D341Med (cell line): ENCODE data around the gene GABRP.
A peak's percentile ranks its signal among the peaks of the same experiment; 100 is the strongest.
"Not testable (repeated sequence)": the region's sequence is repeated elsewhere in the genome, so short reads cannot be mapped to it uniquely, and the experiment has no call there.

Experiments
- DNase-seq: peaks from one replicate; pipeline ENCODE4 v3.0.0; 2012; ENCODE audit warnings: low spot score

GABRP gene

DNA sequence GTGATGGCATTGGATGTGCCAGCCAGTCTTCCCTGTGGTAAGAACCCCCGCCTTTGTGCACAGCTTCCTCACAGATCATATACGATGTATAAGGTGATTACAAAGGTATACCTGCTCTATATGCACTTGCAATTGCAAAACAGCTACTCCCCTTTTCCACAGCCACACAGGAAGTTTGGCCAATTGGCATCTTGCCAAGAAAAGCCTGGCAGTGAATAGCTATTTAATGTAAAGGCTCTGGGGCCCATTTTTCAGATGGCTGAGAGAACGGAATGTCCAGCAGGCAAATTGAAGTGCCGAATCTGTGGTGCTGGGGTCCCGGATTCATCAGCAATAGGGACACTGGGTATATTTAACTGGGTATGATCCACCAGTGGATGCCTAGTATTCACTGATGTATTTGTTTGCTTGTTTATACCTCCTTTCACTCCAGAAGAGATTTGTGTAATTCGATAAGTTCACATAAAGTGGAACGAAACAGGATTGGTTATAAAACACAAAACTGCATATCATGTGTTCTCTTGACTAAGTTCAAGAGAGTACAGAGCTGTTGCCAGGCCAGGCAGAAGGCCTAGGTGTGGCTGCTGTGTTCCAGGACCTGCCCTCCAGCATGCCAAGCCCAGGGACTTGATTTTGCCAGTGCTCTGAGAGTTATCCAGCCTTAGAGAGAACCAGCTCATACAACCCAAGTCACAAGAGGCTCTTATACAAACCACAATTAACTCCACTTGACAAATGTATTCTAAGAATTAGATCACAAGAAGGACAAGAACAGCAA, 27.7 kb upstream of the GABRP start:
- DNase-seq = no peak

DNA sequence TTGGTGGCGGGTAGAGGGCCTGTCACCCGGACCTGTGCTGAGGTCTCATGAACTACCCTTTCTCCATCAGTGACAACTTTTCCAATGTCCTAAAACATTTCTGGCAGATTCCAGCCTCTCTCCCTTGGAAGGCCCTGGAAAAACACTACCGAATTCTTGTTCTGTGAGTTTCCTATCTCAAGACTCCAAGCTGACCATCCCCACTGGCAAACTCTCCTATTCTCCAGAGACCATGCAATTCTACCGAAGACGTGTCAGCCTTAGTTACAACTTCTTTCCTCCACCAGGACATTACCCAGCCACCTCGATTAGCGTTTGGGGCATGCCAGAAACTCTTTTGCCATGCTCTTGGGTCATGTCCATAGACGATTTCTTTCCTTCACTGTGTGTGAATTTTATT, 26.8 kb upstream of the GABRP start:
- no peak for DNase-seq

DNA sequence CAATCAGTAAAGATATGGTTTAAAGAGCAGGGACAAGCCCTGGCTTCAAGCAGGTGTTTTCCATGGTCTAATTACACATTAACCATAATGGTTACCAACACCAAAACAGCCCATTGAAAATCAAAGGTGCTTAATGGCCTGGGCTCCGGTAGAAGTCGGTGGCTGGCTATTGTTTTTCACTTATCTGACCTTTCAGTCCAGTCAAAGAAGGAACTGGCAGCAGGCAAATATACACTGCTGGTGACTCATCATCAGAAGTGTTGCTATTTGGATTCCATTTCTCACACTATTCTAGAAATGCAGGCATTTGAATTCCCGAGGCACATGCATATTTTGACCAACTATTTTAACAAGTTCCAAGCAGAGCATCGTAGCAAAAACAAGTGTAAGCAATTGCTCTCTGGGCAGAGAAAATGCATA, 26.3 kb upstream of the GABRP start:
- DNase-seq = no peak

DNA sequence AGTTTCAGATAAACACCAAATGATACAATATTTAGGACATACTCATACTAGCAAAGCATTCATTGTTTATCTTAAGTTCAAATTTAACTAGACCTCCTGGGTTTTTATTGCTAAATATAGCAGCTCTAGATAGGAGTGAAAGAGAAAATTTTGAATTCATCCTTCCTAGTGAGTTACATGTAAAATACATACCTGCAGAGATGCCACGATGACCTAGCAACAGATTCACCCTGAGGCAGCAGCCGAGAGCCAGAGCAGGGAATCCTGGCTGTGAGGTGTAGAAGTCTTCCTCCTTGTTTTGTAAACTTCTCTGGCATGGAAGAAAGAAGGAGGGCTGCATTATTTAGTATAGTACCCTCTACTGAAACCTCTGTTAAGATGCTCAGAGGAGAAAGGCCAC, 25.9 kb upstream of the GABRP start:
- DNase-seq = no peak

DNA sequence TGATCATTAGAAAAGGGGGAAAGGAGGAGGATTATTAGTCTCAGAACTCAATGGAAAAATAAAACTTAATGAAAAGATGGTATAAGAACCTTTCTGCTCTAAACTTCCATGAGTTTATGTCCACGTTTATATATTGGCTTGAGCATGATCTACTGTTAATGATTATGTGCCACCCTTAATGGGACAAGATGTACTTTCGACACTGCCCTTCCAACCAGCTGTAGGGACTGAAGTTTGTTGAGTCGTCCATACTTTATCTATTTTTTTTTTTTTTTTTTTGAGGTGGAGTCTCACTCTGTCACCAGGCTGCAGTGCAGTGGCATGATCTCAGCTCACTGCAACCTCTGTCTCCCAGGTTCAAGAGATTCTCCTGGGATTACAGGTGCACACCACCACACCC, 25.0 kb upstream of the GABRP start:
- DNase-seq = no peak

DNA sequence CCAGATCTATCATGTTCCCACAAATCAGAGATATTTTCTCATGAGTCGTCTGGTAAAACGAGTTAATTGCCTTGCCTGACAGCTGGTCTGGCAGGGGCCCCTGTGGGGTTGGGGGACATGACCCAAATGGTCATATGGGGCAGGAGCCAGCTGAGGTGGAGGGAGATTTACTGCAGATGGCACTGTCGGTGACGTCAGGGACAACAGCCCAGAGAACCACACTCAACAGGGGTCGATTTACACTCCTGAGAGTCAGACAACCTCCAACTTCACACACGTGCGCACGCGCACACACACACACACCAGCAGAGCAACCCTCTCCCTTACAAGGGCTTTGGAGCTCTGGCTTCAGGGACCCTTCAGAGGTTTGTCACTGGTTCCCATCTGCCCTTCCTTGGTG, 23.4 kb upstream of the GABRP start:
- no peak for DNase-seq

DNA sequence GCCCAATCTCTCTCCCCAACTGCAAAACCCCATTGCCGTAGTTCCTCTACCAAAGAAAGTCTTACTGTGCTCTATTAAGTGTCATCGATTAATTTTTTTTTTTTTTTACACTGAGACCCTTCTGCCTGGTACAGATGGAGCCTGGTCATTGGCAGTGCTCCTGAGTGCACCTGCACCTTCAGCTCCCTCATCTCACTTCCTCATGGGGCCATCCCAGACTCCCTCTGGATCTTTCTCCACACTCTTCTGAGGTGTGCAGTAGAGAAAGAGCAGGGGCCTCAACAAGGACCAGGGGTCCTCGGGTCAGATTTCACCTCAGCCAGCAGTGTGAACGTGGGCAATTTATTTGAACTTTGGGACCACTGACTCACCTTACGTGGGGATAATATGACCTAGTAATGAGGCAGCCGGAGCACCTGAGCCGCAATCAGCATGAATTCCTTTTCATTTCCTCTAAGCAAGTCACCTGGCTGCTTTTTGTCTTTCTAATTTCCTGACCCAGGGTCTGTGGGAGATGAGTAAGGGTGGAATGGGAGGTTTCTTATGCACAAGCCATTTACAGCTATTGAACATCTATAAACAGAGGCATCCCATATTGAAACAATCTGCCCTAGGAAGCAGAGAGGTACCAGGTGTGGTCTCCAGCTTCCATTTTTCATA, 22.3 kb upstream of the GABRP start:
- no peak for DNase-seq

DNA sequence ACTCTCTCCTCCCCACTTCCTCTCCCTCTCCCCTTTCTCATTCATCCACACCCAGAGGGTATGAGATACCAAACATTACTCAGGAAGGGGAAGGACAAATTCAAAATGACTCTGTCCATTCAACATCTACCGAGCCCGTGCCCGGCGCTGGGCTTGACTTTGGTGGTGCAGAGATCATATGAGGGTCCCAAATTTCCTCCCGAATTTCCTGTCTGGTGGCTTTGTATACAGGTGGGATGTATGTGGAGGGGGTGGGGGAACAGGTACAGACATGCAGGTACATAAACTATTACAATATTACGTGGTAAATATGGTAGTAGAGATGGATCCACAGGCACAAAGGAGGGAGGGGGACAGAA, 21.8 kb upstream of the GABRP start:
- no peak for DNase-seq

DNA sequence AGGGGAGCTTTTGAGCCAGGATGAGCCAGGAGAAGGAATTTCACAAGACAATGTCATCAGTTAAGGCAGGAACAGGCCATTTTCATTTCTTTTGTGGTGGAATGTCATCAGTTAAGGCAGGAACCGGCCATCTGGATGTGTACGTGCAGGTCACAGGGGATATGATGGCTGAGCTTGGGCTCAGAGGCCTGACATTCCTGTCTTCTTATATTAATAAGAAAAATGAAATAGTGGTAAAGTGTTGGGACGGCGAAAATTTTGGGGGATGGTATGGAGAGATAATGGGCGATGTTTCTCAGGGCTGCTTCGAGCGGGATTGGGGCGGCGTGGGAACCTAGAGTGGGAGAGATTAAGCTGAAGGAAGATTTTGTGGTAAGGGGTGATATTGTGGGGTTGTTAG, 21.2 kb upstream of the GABRP start:
- not testable (repeated sequence) for DNase-seq

DNA sequence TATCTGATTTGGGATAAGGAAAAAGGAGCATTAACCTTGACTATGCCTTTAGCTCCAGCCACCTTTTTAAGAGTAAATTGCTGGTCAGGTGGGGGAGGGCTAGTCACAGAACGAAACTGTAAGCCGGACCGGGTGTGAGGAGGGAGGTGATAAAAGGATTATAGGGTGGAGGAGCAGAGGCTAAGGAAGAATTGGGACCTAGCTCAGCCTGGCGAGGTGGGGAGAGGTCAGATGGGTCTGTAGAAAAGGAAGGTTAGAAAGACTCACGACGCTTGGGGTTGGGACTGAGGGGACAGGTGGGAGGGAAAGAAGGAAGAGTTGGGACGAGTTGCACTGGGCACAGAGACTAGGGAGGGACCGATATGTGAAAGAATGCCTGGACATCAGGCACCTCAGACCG, 17.7 kb upstream of the GABRP start:
- DNase-seq = not testable (repeated sequence)

DNA sequence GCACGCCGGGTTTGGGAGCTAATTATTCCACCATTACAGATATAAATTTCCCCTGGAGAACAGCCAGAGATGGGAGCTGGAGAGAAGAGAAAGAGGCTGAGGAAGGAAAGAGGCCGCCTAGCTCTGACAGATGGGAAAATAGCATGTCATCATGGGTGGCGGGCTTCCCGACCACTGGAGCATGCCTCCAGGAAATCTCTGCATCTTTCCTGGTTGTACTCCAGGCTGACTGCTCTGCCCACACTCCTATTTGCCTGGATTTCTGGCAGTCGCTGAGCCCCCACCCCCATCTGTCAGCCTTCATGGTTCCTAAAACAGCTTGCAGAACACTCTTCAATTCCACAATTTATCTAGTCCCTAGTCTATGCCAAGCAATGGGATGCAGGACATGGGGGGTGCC, 14.3 kb upstream of the GABRP start:
- DNase-seq = no peak

DNA sequence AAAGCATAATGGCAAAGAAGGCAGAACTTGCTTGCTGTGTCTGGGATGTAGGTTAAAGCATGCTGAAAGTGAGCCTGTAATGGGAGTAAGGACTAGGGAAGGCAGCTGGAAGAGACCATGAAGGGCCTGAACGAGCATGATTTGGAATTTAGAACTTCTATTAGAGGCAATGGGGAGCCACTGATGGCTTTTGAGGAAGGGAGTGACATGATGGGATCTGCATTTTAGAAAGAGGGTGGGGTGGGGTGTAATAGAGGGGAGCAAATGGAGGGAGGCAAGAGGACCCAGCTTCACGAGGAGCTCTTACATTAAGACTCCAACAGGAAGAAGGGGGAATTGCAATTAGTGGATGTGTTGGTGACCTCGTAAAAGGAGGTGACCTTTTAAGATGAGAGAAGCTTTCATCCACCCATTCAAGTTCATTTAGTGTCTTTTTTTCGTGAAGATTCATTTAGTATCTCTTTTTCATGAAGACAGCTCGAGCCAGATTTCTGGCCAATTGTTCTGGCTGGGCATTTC, 13.6 kb upstream of the GABRP start:
- DNase-seq = no peak

DNA sequence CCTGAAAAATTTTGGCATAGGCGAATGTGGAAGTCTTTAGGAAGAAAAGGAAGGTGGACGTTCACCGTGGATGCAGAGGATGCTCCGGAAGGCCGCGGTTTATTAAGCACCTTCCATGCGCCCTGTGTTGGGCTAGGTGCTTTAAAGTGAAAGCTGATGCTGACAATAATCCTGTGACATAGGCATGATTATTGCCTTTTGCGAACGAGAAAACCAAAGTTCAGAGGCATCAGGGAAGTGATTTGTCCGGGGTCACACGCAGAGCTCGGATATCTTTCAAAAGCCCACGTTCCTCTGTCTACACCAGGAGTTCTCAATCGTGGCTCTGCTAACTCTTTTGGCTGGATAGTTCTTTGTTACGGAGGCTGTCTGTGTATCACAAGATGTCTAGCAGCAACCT, 12.0 kb upstream of the GABRP start:
- DNase-seq = no peak

DNA sequence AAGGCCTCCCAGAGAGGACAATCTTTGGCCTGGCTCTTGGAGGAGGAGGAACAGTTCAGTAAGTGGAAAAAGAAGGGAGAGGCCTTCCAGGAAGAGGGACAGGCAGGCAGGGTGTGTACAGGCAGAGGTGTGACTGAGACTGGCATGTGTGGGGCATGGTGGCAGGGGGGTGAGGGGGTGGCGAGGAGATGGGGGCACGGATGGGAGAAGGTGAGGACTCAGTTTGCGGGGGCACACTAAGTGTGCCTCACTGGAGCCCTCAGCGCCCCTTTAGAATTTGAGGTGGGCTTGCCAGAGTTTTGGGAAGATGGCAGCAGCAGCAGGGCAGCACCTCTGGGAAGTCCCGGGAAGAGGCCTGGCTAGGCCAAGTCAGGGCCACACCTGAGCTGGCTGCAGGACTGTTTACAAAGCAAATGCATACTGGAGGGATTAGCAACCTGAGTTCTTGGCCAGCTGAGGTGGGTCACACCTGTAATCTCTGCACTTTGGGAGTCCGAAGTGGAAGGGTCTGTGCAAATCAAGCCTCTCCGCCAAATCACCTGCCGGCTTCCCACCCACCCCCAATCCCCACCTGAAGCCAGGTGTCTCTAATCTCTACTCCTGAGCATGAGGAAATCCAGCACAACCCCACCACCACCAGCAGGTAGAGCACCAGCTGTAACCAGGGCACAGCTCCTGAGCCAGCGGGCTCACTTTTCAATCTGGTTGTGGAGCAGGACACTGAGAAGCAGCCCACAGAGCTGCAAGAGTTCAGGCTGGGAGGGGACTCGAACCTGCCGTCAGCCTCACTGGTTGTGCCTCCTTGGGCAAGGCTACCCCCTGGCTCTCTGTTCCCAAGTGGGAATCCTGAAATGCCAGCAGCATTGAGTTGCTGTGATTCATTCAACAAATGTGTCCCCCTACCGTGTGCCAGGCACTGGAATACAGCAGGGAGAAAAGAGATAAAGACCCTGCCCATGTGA, 10.2 kb upstream of the GABRP start:
- DNase-seq = no peak

DNA sequence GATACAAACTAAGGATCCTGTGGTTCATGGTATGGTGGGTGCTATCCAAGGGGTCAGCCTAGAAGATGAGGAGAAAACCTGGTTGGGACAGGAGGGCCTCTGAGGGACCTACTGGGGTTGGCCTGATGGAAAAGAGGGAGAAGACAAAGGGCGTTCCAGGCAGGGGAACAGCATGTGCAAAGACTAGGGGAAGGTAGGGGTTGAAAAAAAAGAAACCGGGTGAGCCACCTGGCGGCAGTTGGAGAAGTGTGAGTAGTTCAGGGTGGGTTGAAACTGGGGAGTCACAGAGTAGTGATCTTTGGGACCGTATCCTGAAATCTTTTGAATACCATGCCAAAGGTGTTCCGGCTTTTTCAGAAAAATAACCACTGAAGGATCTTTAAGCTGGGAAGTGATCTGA, 8.7 kb upstream of the GABRP start:
- no peak for DNase-seq

DNA sequence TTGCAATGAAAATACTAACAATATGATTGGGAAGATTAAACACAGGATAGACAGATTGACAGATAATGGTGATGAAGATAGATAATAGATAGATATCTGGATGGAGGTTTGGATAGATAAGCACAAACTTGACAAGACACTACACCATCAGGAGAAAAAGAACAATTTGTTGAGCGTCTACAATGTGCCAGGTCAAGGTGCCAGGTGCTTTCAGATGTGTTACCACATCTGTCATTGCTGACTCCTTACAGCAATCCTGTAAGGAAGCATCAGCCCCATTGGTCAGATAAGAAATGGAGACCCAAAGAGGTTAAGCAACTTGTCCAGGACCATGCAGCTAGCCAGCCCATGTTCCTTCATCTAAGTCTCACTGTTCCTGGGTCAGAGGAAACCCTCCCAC, 1.6 kb upstream of the GABRP start:
- no peak for DNase-seq

DNA sequence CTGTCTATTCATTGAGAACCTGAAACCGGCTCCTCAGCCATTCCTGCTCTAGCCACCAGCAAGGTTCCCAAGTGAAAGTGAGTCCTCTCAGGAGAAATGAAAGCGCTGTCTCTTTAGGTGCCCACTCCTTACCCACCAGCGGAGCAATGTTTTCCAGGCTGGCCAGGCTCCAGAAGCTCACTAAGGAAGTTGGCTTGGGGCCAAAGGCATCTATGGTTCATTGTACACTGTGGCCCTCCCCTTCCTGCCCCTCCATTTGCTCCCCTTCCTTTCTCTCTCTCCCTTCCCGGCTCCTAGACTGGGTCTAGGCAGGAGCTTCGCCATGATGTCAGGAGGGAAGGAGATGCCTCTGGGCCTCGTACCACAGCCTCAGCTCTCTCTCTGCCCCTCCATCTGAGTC, 1.1 kb upstream of the GABRP start:
- DNase-seq = no peak

DNA sequence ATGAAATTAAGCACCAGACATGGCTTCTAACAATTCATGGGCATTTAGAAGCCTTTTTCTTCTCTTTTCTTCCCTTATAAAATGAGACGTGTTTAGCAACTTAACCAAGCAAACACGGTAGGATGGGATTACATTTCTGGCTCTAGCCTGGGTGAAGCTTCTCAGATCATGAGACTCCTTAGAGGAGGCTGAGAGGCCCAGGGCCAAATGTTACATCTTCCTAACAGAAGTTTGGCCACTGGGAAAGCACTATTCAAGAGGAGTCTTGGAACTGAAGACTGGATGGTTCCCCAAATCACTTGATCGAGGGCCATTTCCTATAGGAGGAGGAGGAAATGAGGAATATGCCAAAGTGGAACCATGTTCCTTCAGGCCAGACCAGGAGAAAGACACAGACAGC, 1.9 kb downstream of the GABRP start:
- no peak for DNase-seq

DNA sequence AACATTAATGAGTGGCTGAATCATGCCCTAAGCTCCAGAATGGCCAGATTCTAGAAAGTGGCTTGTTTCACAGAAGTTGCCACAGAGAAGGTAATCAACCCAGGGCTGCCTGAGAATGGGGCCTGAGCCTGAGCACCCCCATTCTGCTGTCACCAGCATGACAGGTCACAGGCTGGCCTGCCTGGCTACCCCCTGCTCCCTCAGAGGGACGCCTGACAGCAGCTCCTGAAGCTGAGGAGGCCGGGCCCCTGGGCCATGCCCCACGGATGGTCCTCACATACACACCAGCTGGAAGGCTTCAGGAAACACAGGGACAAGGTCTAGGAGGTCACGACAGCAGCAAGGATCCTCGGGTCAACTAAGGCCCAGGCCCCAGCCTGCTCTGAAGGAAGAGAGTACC, 3.7 kb downstream of the GABRP start:
- no peak for DNase-seq

DNA sequence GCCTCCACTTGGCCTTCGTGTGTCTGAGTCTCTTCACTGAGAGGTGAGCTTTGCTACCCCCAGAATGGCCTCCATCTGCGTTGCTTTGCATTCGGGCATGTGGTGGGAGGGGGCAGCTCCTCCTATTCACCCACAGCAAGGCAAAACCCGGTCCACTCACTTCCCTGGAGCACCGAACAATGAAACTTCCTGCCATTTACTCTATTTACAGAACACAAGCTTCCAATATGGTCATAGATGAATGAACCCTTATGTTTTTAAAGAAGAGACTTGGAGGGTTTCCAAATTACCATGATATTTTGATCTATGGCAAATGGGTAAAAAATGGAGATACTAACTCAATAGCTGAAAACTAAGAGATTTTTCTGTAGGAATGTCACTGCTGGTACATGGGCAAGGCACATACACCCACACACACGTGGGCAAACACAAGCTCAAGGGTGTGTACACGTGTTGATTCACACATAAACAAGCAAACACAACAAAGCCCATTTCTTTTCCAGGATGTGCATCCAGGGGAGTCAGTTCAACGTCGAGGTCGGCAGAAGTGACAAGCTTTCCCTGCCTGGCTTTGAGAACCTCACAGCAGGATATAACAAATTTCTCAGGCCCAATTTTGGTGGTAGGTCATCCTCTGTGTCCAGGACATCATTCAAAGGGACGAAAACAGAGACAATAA, 5.2 kb downstream of the GABRP start:
- DNase-seq = no peak

DNA sequence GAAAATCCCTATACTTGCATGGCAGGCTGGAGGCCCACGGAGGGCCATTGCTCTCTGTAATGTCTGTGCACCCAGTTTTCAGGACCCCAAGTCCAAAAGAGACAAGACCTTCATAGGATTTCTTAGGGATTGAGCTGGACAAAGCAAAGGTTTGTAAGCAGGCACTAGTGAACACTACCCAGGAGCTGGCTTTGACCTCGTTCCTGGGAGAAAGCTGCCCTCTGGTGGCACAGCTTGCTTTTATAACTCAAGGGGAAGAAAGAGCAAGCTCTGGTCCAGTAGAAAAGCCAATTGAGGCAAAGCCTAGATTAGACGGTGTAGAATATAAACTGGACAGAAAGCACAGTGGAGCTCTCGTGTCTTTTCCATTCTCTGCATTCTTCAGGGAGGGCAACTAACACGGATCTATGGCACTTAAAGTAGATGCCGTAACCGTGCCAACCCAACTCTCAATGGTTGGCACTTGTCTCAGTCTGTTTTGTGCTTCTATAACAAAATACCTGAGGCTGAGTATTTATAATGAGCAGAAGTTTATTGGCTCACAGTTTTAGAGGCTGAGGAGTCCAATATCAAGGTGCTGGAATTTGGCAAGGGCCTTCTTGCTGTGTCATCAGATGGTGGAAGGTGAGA, 7.9 kb downstream of the GABRP start:
- peak; percentile 49 for DNase-seq

DNA sequence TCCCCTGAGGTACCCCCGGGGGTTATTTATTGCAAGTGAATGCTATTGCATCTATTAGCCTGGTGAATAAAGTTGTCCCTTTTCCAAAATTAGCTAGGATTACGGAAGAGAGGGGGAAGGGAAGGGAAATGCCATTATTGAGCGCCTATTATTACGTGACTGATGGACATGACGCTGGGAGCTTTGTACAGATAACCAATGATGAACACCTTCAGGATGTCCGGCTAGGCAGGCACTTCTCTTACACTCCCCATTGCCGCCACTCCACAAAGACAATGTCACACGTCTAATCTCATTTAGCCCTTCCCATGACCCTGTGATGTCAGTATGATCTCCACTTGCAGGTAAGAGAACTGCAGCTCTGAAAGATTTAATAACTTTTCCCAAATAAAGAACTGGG, 9.4 kb downstream of the GABRP start:
- no peak for DNase-seq
